Neuronal stem cell (in vitro differentiated cells): ENCODE data around the gene SHISA6.
A peak's percentile ranks its signal among the peaks of the same experiment; 100 is the strongest.

Experiments
- DNase-seq: peaks from one replicate; pipeline ENCODE4 v3.0.0-alpha.2; 2013; ENCODE audit warnings: low spot score
- H2AFZ ChIP-seq: one replicate; pipeline ENCODE4 v1.6.1; 2013; ENCODE audit warnings: mild to moderate bottlenecking, low read length, inconsistent platforms
- H2AK5ac ChIP-seq: 2 replicates; pipeline ENCODE4 v1.6.1; 2013; ENCODE audit warnings: low read depth, mild to moderate bottlenecking, inconsistent platforms, low read length, moderate library complexity, mixed read lengths
- H2BK120ac ChIP-seq: 2 replicates; pipeline ENCODE4 v1.6.1; 2013; ENCODE audit warnings: low read depth, mild to moderate bottlenecking, inconsistent platforms, low read length, moderate library complexity, mixed read lengths
- H2BK12ac ChIP-seq: one replicate; pipeline ENCODE4 v1.6.1; 2013; ENCODE audit warnings: low read length, inconsistent platforms
- H2BK15ac ChIP-seq: 2 replicates; pipeline ENCODE4 v1.6.1; 2013; ENCODE audit warnings: mild to moderate bottlenecking, low read length, inconsistent platforms, mixed read lengths
- H2BK5ac ChIP-seq: one replicate; pipeline ENCODE4 v1.6.1; 2013; ENCODE audit warnings: inconsistent platforms, mild to moderate bottlenecking, low read length, moderate library complexity
- H3K14ac ChIP-seq: one replicate; pipeline ENCODE4 v1.6.1; 2013; ENCODE audit warnings: low read length, inconsistent platforms
- H3K18ac ChIP-seq: 2 replicates; pipeline ENCODE4 v1.6.1; 2013; ENCODE audit warnings: low read length, inconsistent platforms
- H3K23ac ChIP-seq: 2 replicates; pipeline ENCODE4 v1.6.1; 2013; ENCODE audit warnings: low read depth, mild to moderate bottlenecking, mixed read lengths, low read length, inconsistent platforms; ENCODE audit not compliant: poor library complexity
- H3K27ac ChIP-seq: replicated peaks from 3 replicates; pipeline ENCODE4 v1.5.1; 2013; ENCODE audit warnings: low read length, inconsistent platforms
- H3K27me3 ChIP-seq, 3 experiments: 2 replicates each; pipeline ENCODE4 v1.6.1; 2013; ENCODE audit warnings: low read length in 3 of 3, mild to moderate bottlenecking in 2 of 3, inconsistent platforms in 1 of 3, low read depth in 1 of 3, mixed read lengths in 1 of 3, moderate library complexity in 1 of 3; ENCODE audit not compliant: control insufficient read depth in 3 of 3, insufficient read depth in 3 of 3
- H3K36me3 ChIP-seq, 2 donors: replicated peaks in 1 of 2; 2 replicates each; pipeline ENCODE4 v1.6.1; 2013; ENCODE audit warnings: low read length in 2 of 2; ENCODE audit not compliant: control insufficient read depth in 2 of 2, insufficient read depth in 2 of 2
- H3K4ac ChIP-seq: 2 replicates; pipeline ENCODE4 v1.6.1; 2013; ENCODE audit warnings: inconsistent platforms, mild to moderate bottlenecking, low read length, moderate library complexity
- H3K4me1 ChIP-seq, 2 donors: 1 replicate in 1 of 2; 2 replicates in 1 of 2; pipeline ENCODE4 v1.6.1; 2013; ENCODE audit warnings: low read length in 2 of 2, low read depth in 1 of 2; ENCODE audit not compliant: control insufficient read depth in 2 of 2, insufficient read depth in 1 of 2
- H3K4me2 ChIP-seq: one replicate; pipeline ENCODE4 v1.6.1; 2013; ENCODE audit warnings: mild to moderate bottlenecking, low read length, inconsistent platforms; ENCODE audit not compliant: insufficient read depth, poor library complexity, severe bottlenecking
- H3K4me3 ChIP-seq, 2 donors: 2 replicates each; pipeline ENCODE4 v1.5.1; 2013; ENCODE audit warnings: low read length in 2 of 2, mild to moderate bottlenecking in 2 of 2, inconsistent platforms in 1 of 2, moderate library complexity in 1 of 2
- H3K79me1 ChIP-seq: one replicate; pipeline ENCODE4 v1.6.1; 2013; ENCODE audit warnings: low read depth, mild to moderate bottlenecking, inconsistent platforms, low read length, moderate library complexity
- H3K9ac ChIP-seq: one replicate; pipeline ENCODE4 v1.6.1; 2013; ENCODE audit warnings: mild to moderate bottlenecking, low read depth, low read length, inconsistent platforms; ENCODE audit not compliant: poor library complexity
- H3K9me3 ChIP-seq, 2 donors: replicated peaks in 1 of 2; 2 replicates each; pipeline versions ENCODE3 to v1.6.1; 2013; ENCODE audit warnings: low read length in 2 of 2, mild to moderate bottlenecking in 2 of 2, inconsistent platforms in 1 of 2, low read depth in 1 of 2, mixed read lengths in 1 of 2, moderate library complexity in 1 of 2; ENCODE audit not compliant: control insufficient read depth in 2 of 2, insufficient read depth in 1 of 2
- H4K8ac ChIP-seq: one replicate; pipeline ENCODE4 v1.6.1; 2013; ENCODE audit warnings: low read depth, mild to moderate bottlenecking, inconsistent platforms, low read length, moderate library complexity
- H4K91ac ChIP-seq: one replicate; pipeline ENCODE4 v1.6.1; 2013; ENCODE audit warnings: low read length, low read depth, mild to moderate bottlenecking, inconsistent platforms; ENCODE audit not compliant: poor library complexity
- WGBS, 2 donors: extraction: QIAGEN DNeasy Blood & Tissue Kit; methylation state at CpG; one replicate each; pipeline ENCODE4 v1.1.7; 2013; ENCODE audit warnings: missing lambda C conversion rate in 2 of 2, mixed read lengths in 1 of 2; ENCODE audit not compliant: insufficient read length in 2 of 2, insufficient replicate concordance in 1 of 2; ENCODE audit errors: extremely low coverage in 2 of 2; 5-methylcytosine and 5-hydroxymethylcytosine counted together

The SHISA6 gene

GRCh38 chr17:11326492-11326891 is 85.5 kb downstream of the SHISA6 start:
- WGBS, 2 donors = no CpG with 5 or more reads among the region's 5 CpGs
- Histone ChIP-seq H3K18ac (no peak overlapping the region), H3K9ac (no peak overlapping the region), H2BK120ac (no peak overlapping the region), H2AK5ac (no peak overlapping the region), H3K27me3 (no peaks in the 10 kb centered on the region), H4K8ac (no peak overlapping the region), H2BK12ac (no peak overlapping the region), H3K4me2 (no peak overlapping the region), H3K14ac (no peak overlapping the region), H4K91ac (no peak overlapping the region), H3K27ac (no peak overlapping the region), H3K4me1 (peaks cover 0 to 5% of the 10 kb centered on the region in 2 donors), H3K4me3 (no peak overlapping the region), H2BK15ac (no peak overlapping the region), H2AFZ (no peak overlapping the region), H3K23ac (no peak overlapping the region), H3K4ac (no peak overlapping the region), H2BK5ac (no peak overlapping the region), H3K79me1 (no peaks in the 10 kb centered on the region), H3K36me3 (no peaks in the 10 kb centered on the region), H3K9me3 (no peaks in the 10 kb centered on the region)
- no peak for DNase-seq

GRCh38 chr17:11328770-11329169 is 87.8 kb downstream of the SHISA6 start:
- no CpG with 5 or more reads among the region's 2 CpGs for WGBS, 2 donors
- Histone ChIP-seq H3K9me3 (no peaks in the 10 kb centered on the region), H3K36me3 (no peaks in the 10 kb centered on the region), H2AK5ac (no peak overlapping the region), H2BK5ac (no peak overlapping the region), H2AFZ (no peak overlapping the region), H4K91ac (no peak overlapping the region), H3K27ac (no peak overlapping the region), H3K23ac (no peak overlapping the region), H3K79me1 (no peaks in the 10 kb centered on the region), H2BK12ac (no peak overlapping the region), H2BK120ac (no peak overlapping the region), H3K4me3 (no peak overlapping the region), H3K9ac (no peak overlapping the region), H3K4ac (no peak overlapping the region), H3K14ac (no peak overlapping the region), H4K8ac (no peak overlapping the region), H3K18ac (no peak overlapping the region), H3K4me1 (peaks cover 0 to 12% of the 10 kb centered on the region in 2 donors), H3K4me2 (no peak overlapping the region), H3K27me3 (no peaks in the 10 kb centered on the region), H2BK15ac (no peak overlapping the region)
- no peak for DNase-seq

GRCh38 chr17:11330006-11330405 is 89.0 kb downstream of the SHISA6 start:
- Histone ChIP-seq H3K23ac (no peak overlapping the region), H2AK5ac (no peak overlapping the region), H3K18ac (no peak overlapping the region), H4K8ac (no peak overlapping the region), H3K79me1 (no peaks in the 10 kb centered on the region), H3K4me2 (no peak overlapping the region), H3K4me1 (peaks cover 0 to 12% of the 10 kb centered on the region in 2 donors), H3K9ac (no peak overlapping the region), H3K36me3 (no peaks in the 10 kb centered on the region), H3K4me3 (no peak overlapping the region), H2AFZ (no peak overlapping the region), H2BK120ac (no peak overlapping the region), H4K91ac (no peak overlapping the region), H2BK15ac (no peak overlapping the region), H2BK5ac (no peak overlapping the region), H3K9me3 (no peaks in the 10 kb centered on the region), H2BK12ac (no peak overlapping the region), H3K27me3 (no peaks in the 10 kb centered on the region), H3K14ac (no peak overlapping the region), H3K27ac (no peak overlapping the region), H3K4ac (no peak overlapping the region)
- no peak for DNase-seq
- WGBS, 2 donors = no CpG with 5 or more reads among the region's 4 CpGs

GRCh38 chr17:11330826-11331225 is 89.8 kb downstream of the SHISA6 start:
- Histone ChIP-seq H3K14ac (no peak overlapping the region), H2AFZ (no peak overlapping the region), H4K8ac (no peak overlapping the region), H3K9me3 (no peaks in the 10 kb centered on the region), H3K4me1 (peaks cover 0 to 12% of the 10 kb centered on the region in 2 donors), H4K91ac (no peak overlapping the region), H3K4me3 (no peak overlapping the region), H2BK15ac (no peak overlapping the region), H3K79me1 (no peaks in the 10 kb centered on the region), H3K27ac (no peak overlapping the region), H3K18ac (no peak overlapping the region), H3K23ac (no peak overlapping the region), H2AK5ac (no peak overlapping the region), H3K9ac (no peak overlapping the region), H2BK5ac (no peak overlapping the region), H3K4ac (no peak overlapping the region), H3K4me2 (no peak overlapping the region), H2BK120ac (no peak overlapping the region), H2BK12ac (no peak overlapping the region), H3K27me3 (no peaks in the 10 kb centered on the region), H3K36me3 (no peaks in the 10 kb centered on the region)
- no CpG with 5 or more reads among the region's 8 CpGs for WGBS, 2 donors
- DNase-seq = peak; percentile 14
